Stimulated activated effector memory CD8-positive, alpha-beta T cell treated with anti-CD3 and anti-CD28 coated beads, Interleukin-12 subunit alpha, Interleukin-12 subunit beta, amount 100 ng/mL, for 72 hours (primary cell): ENCODE data around the gene OTUD7B.
A peak's percentile ranks its signal among the peaks of the same experiment; 100 is the strongest.

ENCODE experiments used
- ATAC-seq: fragments of 150-1000 bp; cut with Tn5 transposase; 2 replicates; pipeline ENCODE4 v1.10.0; 2021
- DNase-seq, 2 donors: peaks; one replicate each; pipeline ENCODE4 v3.0.0; 2021 to 2022; ENCODE audit warnings: low spot score in 2 of 2
- H3K27ac Mint-ChIP-seq: one replicate; pipeline ENCODE4 v1.8.0; 2022; ENCODE audit warnings: mild to moderate bottlenecking, mixed read lengths
- H3K36me3 Mint-ChIP-seq: one replicate; pipeline ENCODE4 v1.8.0; 2022; ENCODE audit warnings: mild to moderate bottlenecking, mixed read lengths
- H3K4me1 Mint-ChIP-seq: one replicate; pipeline ENCODE4 v1.8.0; 2022; ENCODE audit warnings: mixed read lengths
- H3K4me3 Mint-ChIP-seq: one replicate; pipeline ENCODE4 v1.8.0; 2022; ENCODE audit warnings: mild to moderate bottlenecking, mixed read lengths
- H3K9me3 Mint-ChIP-seq: one replicate; pipeline ENCODE4 v1.8.0; 2022; ENCODE audit warnings: mixed read lengths

The OTUD7B gene

DNA sequence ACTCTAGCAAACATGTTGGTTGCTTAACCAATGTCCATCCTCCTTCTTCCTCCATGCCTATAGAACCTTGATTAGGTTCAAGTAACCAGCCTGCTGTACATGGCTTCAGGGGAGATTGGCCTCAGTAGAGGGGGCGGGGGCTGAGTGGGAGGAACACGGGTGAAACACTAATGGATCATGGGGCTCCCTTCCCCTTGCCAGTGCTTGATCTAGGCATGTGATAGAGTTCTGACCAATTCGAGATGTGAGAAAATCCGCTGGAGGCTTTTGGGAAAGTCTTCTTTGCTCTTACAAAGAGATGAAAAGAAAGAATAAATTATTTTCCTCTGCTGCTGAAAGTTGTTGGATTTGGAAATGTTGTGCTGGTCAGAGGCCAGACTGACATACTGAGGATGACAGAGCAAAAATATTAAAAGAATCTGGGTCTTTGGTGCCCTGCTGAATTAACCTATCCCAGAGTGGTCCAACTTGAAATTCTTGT is 5.2 kb upstream of the OTUD7B start:
- no peak overlapping the region for H3K27ac Mint-ChIP-seq
- DNase-seq = no peak

DNA sequence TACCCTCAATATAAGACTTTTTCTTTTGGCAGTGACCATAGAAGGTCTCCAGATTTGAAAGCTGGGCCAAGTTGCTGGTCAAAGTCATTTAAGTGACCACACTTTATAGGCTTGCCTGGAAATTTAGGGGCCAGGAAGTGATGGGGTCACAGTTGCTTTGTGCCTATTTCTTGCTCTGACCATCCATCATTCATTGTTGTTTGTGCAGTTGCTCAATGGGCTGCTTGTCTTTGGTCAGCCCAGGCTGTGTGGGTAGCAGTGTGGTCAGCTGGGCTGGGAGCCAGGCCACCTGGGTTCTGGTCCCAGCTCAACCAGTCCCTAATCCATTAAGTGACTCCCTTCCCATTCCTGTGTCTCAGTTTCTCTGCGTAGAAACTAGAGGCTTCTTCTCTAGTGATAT is 2.1 kb upstream of the OTUD7B start:
- Mint-ChIP-seq H3K4me1 (peaks cover 24% of the 10 kb centered on the region), H3K9me3 (no peaks in the 10 kb centered on the region), H3K36me3 (peaks cover 31% of the 10 kb centered on the region), H3K27ac (no peak overlapping the region), H3K4me3 (no peak overlapping the region)
- ATAC-seq (no peak), DNase-seq (no peak)

More for the DNA sequence above, 5.2 kb upstream of the OTUD7B start:
- Mint-ChIP-seq H3K4me1 (no peaks in the 10 kb centered on the region), H3K9me3 (no peaks in the 10 kb centered on the region), H3K4me3 (no peak overlapping the region), H3K36me3 (peaks cover 4% of the 10 kb centered on the region)
- ATAC-seq = no peak

DNA sequence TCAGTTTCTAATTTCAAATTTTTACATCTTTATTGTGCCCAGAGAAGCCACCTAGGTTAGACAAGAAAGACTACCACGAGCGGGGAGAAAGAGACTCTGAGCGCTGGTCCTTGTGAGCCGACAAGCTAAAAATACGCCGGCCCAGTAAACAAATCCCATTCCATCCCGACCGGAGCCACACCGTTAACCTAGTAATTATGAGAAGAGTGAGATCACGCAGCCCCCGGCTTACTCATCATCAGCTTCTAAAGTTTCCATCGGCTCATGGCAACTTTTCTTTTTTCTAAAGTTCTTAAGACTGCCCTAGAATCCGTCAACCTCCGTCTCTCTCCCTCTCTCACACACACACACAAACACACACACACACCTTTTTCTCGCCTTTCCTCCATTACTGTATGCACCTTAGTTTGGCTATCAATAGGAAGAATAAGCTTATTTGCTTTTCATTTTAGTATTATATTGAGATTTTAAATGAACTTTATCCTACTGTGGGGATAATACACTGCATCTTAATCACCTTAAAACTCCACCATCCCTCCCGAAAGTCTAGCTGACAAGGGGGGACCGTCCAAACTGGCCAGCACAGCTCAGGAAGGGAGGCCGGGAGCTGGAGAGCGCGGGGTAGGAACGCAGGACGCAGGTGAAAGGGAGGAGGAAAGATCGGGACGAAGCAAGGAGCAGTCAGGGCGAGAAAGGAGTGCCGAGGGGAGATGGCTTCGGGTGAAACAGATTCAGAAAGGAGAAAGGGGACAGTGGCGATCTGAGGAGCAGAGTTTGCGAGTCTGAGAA is 728 bp downstream of the OTUD7B start:
- DNase-seq = peak; percentile 18 to 64
- Mint-ChIP-seq H3K4me3 (peak overlapping the region; percentile 98), H3K4me1 (peaks cover 38% of the 10 kb centered on the region), H3K27ac (peak overlapping the region; percentile 98), H3K36me3 (peaks cover 58% of the 10 kb centered on the region), H3K9me3 (no peaks in the 10 kb centered on the region)
- ATAC-seq = peak; percentile 79

DNA sequence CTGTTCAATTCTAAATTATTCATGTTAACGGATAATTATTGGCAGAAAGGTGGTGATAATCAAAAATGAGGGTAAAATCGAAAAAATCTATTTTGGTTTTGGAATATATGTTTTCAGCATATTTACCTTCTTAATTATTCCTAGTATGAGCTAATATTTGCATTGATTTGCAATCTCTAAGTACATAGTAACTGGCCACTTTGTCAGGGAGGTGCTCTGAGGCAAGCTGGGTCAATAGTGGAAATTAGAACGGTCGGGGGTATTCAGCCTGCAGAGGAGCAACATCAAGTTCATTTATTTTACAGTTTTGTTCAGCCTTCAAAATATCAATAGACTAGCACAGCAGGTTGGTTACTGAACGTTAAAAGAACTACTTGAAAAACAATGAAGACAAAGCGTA is 1.8 kb downstream of the OTUD7B start:
- peak overlapping the region; percentile 98 for H3K27ac Mint-ChIP-seq
- ATAC-seq = no peak
- DNase-seq = no peak
- H3K9me3 Mint-ChIP-seq = no peaks in the 10 kb centered on the region
- peak overlapping the region; percentile 98 for H3K4me3 Mint-ChIP-seq
- peaks cover 69% of the 10 kb centered on the region for H3K36me3 Mint-ChIP-seq
- peaks cover 48% of the 10 kb centered on the region for H3K4me1 Mint-ChIP-seq

DNA sequence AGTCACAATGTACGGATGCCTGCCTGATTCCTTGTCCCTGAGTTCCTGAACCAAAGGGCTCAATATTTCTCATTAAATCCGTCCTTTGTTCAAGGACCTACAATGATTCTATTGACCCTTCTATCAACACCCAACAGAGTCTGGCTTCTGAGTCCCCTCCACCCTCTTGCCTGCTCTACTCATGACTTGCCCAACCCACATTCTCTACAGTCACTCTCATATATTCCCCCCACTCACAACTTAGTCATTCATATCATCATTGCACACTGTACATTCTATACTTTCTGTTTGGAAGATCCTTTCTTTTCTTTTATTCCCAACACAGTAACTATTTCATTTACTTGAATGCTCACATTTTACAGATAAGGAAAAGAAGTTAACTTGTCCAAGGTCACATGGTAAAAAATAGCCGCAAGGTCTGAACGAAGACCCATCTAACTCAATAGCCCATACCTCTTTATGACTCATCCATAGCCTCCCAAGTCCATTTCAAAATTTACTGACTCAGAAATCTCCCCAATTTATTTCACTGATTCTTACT is 3.6 kb downstream of the OTUD7B start:
- Mint-ChIP-seq H3K9me3 (no peaks in the 10 kb centered on the region), H3K36me3 (peaks cover 84% of the 10 kb centered on the region), H3K27ac (peak overlapping the region; percentile 7), H3K4me1 (peaks cover 54% of the 10 kb centered on the region), H3K4me3 (peak overlapping the region; percentile 98)
- no peak for DNase-seq
- peak; percentile 84 for ATAC-seq

GRCh38 chr1:150005606-150006005 is 4.9 kb downstream of the OTUD7B start:
- H3K9me3 Mint-ChIP-seq = no peaks in the 10 kb centered on the region
- no peak overlapping the region for H3K4me3 Mint-ChIP-seq
- no peak for DNase-seq
- H3K4me1 Mint-ChIP-seq = peaks cover 60% of the 10 kb centered on the region
- no peak overlapping the region for H3K27ac Mint-ChIP-seq
- no peak for ATAC-seq
- peaks cover 91% of the 10 kb centered on the region for H3K36me3 Mint-ChIP-seq

GRCh38 chr1:150003801-150004200 is 6.7 kb downstream of the OTUD7B start:
- peaks cover 47% of the 10 kb centered on the region for H3K4me1 Mint-ChIP-seq
- no peak overlapping the region for H3K27ac Mint-ChIP-seq
- no peaks in the 10 kb centered on the region for H3K9me3 Mint-ChIP-seq
- ATAC-seq (no peak), DNase-seq (no peak)
- no peak overlapping the region for H3K4me3 Mint-ChIP-seq
- peaks cover 92% of the 10 kb centered on the region for H3K36me3 Mint-ChIP-seq

GRCh38 chr1:150002217-150002616 is 8.3 kb downstream of the OTUD7B start:
- no peak overlapping the region for H3K4me3 Mint-ChIP-seq
- H3K27ac Mint-ChIP-seq = no peak overlapping the region
- peaks cover 47% of the 10 kb centered on the region for H3K4me1 Mint-ChIP-seq
- no peaks in the 10 kb centered on the region for H3K9me3 Mint-ChIP-seq
- peaks cover 85% of the 10 kb centered on the region for H3K36me3 Mint-ChIP-seq
- no peak for ATAC-seq
- DNase-seq = no peak

- no peaks in the 10 kb centered on the region for H3K9me3 Mint-ChIP-seq
- no peak overlapping the region for H3K27ac Mint-ChIP-seq
- ATAC-seq = no peak
- peaks cover 83% of the 10 kb centered on the region for H3K36me3 Mint-ChIP-seq
- no peak for DNase-seq
- peaks cover 48% of the 10 kb centered on the region for H3K4me1 Mint-ChIP-seq
- no peak overlapping the region for H3K4me3 Mint-ChIP-seq
These were observed 9.1 kb downstream of the OTUD7B start for GRCh38 chr1:150001415-150001814.

GRCh38 chr1:149997585-149998262 is 12.8 kb downstream of the OTUD7B start:
- Mint-ChIP-seq H3K9me3 (no peaks in the 10 kb centered on the region), H3K36me3 (peaks cover 69% of the 10 kb centered on the region), H3K4me3 (peak overlapping the region; percentile 2), H3K4me1 (peaks cover 44% of the 10 kb centered on the region), H3K27ac (peak overlapping the region; percentile 43)
- DNase-seq = no peak
- ATAC-seq = peak; percentile 86

- Mint-ChIP-seq H3K27ac (peak overlapping the region; percentile 5), H3K4me3 (peak overlapping the region; percentile 29), H3K9me3 (no peaks in the 10 kb centered on the region), H3K4me1 (peaks cover 38% of the 10 kb centered on the region), H3K36me3 (peaks cover 55% of the 10 kb centered on the region)
- peak; percentile 91 for ATAC-seq
- DNase-seq = no peak
These were observed 14.6 kb downstream of the OTUD7B start for GRCh38 chr1:149995927-149996326.

GRCh38 chr1:149993764-149994163 is 16.8 kb downstream of the OTUD7B start:
- peaks cover 38% of the 10 kb centered on the region for H3K4me1 Mint-ChIP-seq
- no peak overlapping the region for H3K27ac Mint-ChIP-seq
- peaks cover 48% of the 10 kb centered on the region for H3K36me3 Mint-ChIP-seq
- ATAC-seq (no peak), DNase-seq (no peak)
- no peaks in the 10 kb centered on the region for H3K9me3 Mint-ChIP-seq
- no peak overlapping the region for H3K4me3 Mint-ChIP-seq

- H3K9me3 Mint-ChIP-seq = no peaks in the 10 kb centered on the region
- no peak overlapping the region for H3K27ac Mint-ChIP-seq
- ATAC-seq (no peak), DNase-seq (no peak)
- H3K36me3 Mint-ChIP-seq = peaks cover 53% of the 10 kb centered on the region
- peaks cover 32% of the 10 kb centered on the region for H3K4me1 Mint-ChIP-seq
- no peak overlapping the region for H3K4me3 Mint-ChIP-seq
These were observed 17.3 kb downstream of the OTUD7B start for GRCh38 chr1:149993181-149993580.

GRCh38 chr1:149987297-149987595 is 23.3 kb downstream of the OTUD7B start:
- no peak for ATAC-seq
- H3K4me1 Mint-ChIP-seq = peaks cover 16% of the 10 kb centered on the region
- no peaks in the 10 kb centered on the region for H3K9me3 Mint-ChIP-seq
- H3K27ac Mint-ChIP-seq = no peak overlapping the region
- peaks cover 43% of the 10 kb centered on the region for H3K36me3 Mint-ChIP-seq
- no peak for DNase-seq
- H3K4me3 Mint-ChIP-seq = no peak overlapping the region

DNA sequence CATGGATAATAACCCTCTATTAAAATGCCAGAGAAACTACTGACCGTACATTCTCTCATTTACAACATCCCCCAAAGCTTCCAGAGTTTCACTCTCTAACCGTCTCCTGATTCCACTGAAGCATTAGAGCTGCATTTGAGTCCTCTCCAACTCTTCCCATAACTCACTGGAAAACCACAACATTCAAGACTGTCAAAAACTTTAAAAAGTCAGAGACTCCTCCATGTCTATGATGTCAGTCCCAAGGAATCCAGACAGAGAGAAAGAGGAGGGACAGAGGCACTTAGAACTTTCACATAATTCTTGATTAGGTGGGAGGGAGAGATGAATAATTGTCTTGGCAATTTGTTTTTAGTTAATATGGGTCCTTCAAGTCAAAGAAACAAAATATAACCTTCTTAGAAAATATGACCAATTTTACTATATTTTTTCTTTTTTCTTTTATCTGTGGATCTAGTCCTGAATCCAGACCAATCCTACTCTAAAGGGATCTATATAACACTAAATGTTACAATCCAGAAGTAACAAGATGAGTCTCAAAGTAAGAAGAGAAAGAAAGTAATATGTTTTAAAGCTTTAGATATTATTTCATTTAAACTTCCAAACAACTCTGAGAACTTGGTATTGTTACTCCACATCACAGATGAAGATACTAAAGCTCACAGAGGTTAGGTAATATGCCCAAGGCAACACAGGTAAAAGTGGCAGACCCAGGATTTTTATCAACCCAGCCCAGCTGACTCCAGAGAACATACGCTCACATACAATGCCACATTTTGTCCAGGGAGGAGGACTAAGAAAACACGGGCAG is 23.8 kb downstream of the OTUD7B start:
- H3K36me3 Mint-ChIP-seq = peaks cover 48% of the 10 kb centered on the region
- no peaks in the 10 kb centered on the region for H3K9me3 Mint-ChIP-seq
- DNase-seq (no peak), ATAC-seq (no peak)
- H3K4me3 Mint-ChIP-seq = no peak overlapping the region
- peaks cover 16% of the 10 kb centered on the region for H3K4me1 Mint-ChIP-seq
- no peak overlapping the region for H3K27ac Mint-ChIP-seq
